ENCODE data around the gene LUZP2. TPM values are rescaled to one million over a fixed set of nuclear protein-coding genes. Genes with fewer than 3 reads are reported as not detected.

The LUZP2 gene
- total RNA-seq, 1 experiment from 2014 or later, result not detected

GRCh38 chr11:24925091-24925490 lies 428.2 kb downstream of the LUZP2 start:
- Mint-ChIP-seq H3K36me3 (ENCODE audit: insufficient read depth, unreplicated experiment) (no peaks in the 10 kb centered on the region), H3K27ac (ENCODE audit: unreplicated experiment) (no peak overlapping the region), H3K4me1 (ENCODE audit: low read depth, unreplicated experiment) (no peaks in the 10 kb centered on the region), H3K4me3 (ENCODE audit: unreplicated experiment) (no peak overlapping the region), H3K9me3 (ENCODE audit: unreplicated experiment) (peaks cover 25% of the 10 kb centered on the region), H3K27me3 (ENCODE audit: insufficient read depth, unreplicated experiment) (no peaks in the 10 kb centered on the region)
- no peak for DNase-seq
- Histone ChIP-seq H3K27me3 (replicated peaks; ENCODE audit: control insufficient read depth, insufficient read depth, low read length) (no peaks in the 10 kb centered on the region), H3K4me1 (no peaks in the 10 kb centered on the region), H3K4me3 (ENCODE audit: low read depth, low read length) (no peak overlapping the region), H3K36me3 (ENCODE audit: control insufficient read depth, insufficient read depth, low read length) (no peaks in the 10 kb centered on the region), H3K9me3 (no peaks in the 10 kb centered on the region)
- POLR2A ChIA-PET, result no interaction called here
- intact Hi-C loops (cut with micrococcal nuclease; ENCODE audit: unreplicated experiment), result no loop called here
- no TSS peak for BruUV-seq (replicated peaks)
- CTCF ChIA-PET, result no interaction called here
- TF ChIP-seq CTCF (IDR thresholded peaks at IDR 0.05; ENCODE audit: insufficient read depth in 1 of 2, low read depth in 1 of 2, low read length in 1 of 2, severe bottlenecking in 1 of 2, unreplicated experiment in 1 of 2), result no peak

DNA sequence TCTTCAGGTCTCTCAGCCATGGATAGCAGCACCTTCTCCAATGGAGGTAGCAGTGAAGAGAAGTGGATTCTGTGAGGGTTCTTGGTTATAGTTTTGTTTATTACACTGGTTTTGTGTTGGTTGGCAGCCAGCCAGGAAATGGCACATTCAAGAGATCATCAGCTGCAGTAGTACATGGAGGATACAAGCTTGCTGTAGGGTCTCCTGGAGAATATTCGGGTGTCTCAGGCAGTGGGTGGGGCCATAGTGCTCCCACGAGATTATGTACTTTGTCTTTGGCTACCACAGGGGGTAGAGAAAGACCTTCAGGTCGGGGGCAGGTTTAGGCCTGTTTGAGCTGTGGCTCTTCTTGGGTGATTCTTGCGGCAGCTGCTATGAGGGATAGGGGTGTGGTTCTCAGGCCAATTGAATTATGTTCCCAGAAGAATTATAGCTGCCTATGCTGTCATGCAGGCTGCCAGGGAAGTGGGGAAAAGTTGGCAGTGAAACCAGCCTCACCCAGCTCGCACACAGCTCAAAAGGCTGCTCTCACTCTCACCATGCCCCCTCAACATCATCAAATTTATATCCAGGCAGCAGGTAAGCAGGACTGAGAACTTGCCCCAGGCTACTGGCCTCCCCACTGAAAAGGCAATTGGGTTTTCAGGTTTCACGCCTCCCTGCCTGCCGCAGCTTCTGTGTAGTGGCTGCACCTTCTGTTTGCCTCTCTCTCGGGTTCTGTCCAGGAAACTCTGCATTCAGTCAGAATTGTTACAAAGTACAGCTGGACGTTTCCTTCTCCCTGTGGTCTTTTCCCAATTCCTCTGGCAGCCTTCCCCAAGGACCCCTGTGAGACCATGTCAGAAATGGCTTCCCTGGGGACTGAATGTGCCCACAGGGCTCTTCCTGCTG lies 435.5 kb downstream of the LUZP2 start:
- Mint-ChIP-seq H3K9me3 (ENCODE audit: unreplicated experiment) (peaks cover 10% of the 10 kb centered on the region), H3K36me3 (ENCODE audit: insufficient read depth, unreplicated experiment) (no peaks in the 10 kb centered on the region), H3K27ac (ENCODE audit: unreplicated experiment) (no peak overlapping the region), H3K27me3 (ENCODE audit: insufficient read depth, unreplicated experiment) (no peaks in the 10 kb centered on the region), H3K4me3 (ENCODE audit: unreplicated experiment) (no peak overlapping the region), H3K4me1 (ENCODE audit: low read depth, unreplicated experiment) (no peaks in the 10 kb centered on the region)
- no peaks in the 10 kb centered on the region for H3K4me1 ChIP-seq
- CTCF ChIA-PET, result no interaction called here
- H3K4me3 ChIP-seq (ENCODE audit: low read depth, low read length), result no peak overlapping the region
- DNase-seq, result no peak
- H3K27me3 ChIP-seq (replicated peaks; ENCODE audit: control insufficient read depth, insufficient read depth, low read length), result no peaks in the 10 kb centered on the region
- H3K9me3 ChIP-seq, result no peaks in the 10 kb centered on the region
- POLR2A ChIA-PET, result no interaction called here
- H3K36me3 ChIP-seq (ENCODE audit: control insufficient read depth, insufficient read depth, low read length), result no peaks in the 10 kb centered on the region
- BruUV-seq (replicated peaks), result no TSS peak
- intact Hi-C loops (cut with micrococcal nuclease; ENCODE audit: unreplicated experiment), result no loop called here
- TF ChIP-seq CTCF (IDR thresholded peaks at IDR 0.05; ENCODE audit: insufficient read depth in 1 of 2, low read depth in 1 of 2, low read length in 1 of 2, severe bottlenecking in 1 of 2, unreplicated experiment in 1 of 2), result no peak

GRCh38 chr11:24934733-24935439 lies 438.0 kb downstream of the LUZP2 start:
- Mint-ChIP-seq H3K27ac (ENCODE audit: unreplicated experiment) (no peak overlapping the region), H3K27me3 (ENCODE audit: insufficient read depth, unreplicated experiment) (no peaks in the 10 kb centered on the region), H3K4me3 (ENCODE audit: unreplicated experiment) (no peak overlapping the region), H3K4me1 (ENCODE audit: low read depth, unreplicated experiment) (no peaks in the 10 kb centered on the region), H3K36me3 (ENCODE audit: insufficient read depth, unreplicated experiment) (no peaks in the 10 kb centered on the region), H3K9me3 (ENCODE audit: unreplicated experiment) (no peaks in the 10 kb centered on the region)
- no peaks in the 10 kb centered on the region for H3K27me3 ChIP-seq (replicated peaks; ENCODE audit: control insufficient read depth, insufficient read depth, low read length)
- ChIA-PET POLR2A (no interaction called here), CTCF (no interaction called here)
- H3K36me3 ChIP-seq (ENCODE audit: control insufficient read depth, insufficient read depth, low read length), result no peaks in the 10 kb centered on the region
- DNase-seq, result no peak
- no peak overlapping the region for H3K4me3 ChIP-seq (ENCODE audit: low read depth, low read length)
- no peak for TF ChIP-seq CTCF (IDR thresholded peaks at IDR 0.05; ENCODE audit: insufficient read depth in 1 of 2, low read depth in 1 of 2, low read length in 1 of 2, severe bottlenecking in 1 of 2, unreplicated experiment in 1 of 2)
- no TSS peak for BruUV-seq (replicated peaks)
- no peaks in the 10 kb centered on the region for H3K4me1 ChIP-seq
- no peaks in the 10 kb centered on the region for H3K9me3 ChIP-seq
- intact Hi-C loops (cut with micrococcal nuclease; ENCODE audit: unreplicated experiment), result no loop called here

Data from Caco-2 (cell line).